CD8-positive, alpha-beta memory T cell (primary cell): Measurements from ENCODE around the gene CD68. TPM values are rescaled to one million over a fixed set of nuclear protein-coding genes. Genes with fewer than 3 reads are reported as not detected.
A peak's percentile ranks its signal among the peaks of the same experiment; 100 is the strongest.

Experiments used
- CTCF ChIA-PET: fragments of 350-600 bp; sonication (Branson Sonifier 250); formaldehyde crosslinking; loops from one replicate; lab custom pipeline; 2021; ENCODE audit warnings: antibody characterized with exemption; lab: Charles Lee
- POLR2A ChIA-PET: fragments of 350-600 bp; sonication (Branson Sonifier 250); formaldehyde crosslinking; loops from one replicate; lab custom pipeline; 2021; ENCODE audit warnings: antibody characterized with exemption; lab: Charles Lee
- DNase-seq, 5 donors: peaks; one replicate each; pipeline versions ENCODE4 v3.0.0 to v3.0.0-alpha.2; 2020 to 2022; ENCODE audit warnings: mixed read lengths in 1 of 5
- H3K27ac ChIP-seq: one replicate; pipeline ENCODE4 v1.7.0; 2013; ENCODE audit warnings: low read depth, mild to moderate bottlenecking, low read length, moderate library complexity
- H3K27me3 ChIP-seq: 2 replicates; pipeline ENCODE4 v1.7.0; 2013; ENCODE audit warnings: low read length, mild to moderate bottlenecking; ENCODE audit not compliant: insufficient read depth, poor library complexity, severe bottlenecking
- H3K36me3 ChIP-seq: 2 replicates; pipeline ENCODE4 v1.7.0; 2013; ENCODE audit warnings: mild to moderate bottlenecking, low read length, moderate library complexity; ENCODE audit not compliant: insufficient read depth
- H3K4me1 ChIP-seq: 2 replicates; pipeline ENCODE4 v1.7.0; 2013; ENCODE audit warnings: mild to moderate bottlenecking, low read length, moderate library complexity; ENCODE audit not compliant: insufficient read depth
- H3K4me3 ChIP-seq: 2 replicates; pipeline ENCODE4 v1.7.0; 2013; ENCODE audit warnings: mild to moderate bottlenecking, low read length
- H3K9me3 ChIP-seq: 2 replicates; pipeline ENCODE4 v1.7.0; 2013; ENCODE audit warnings: mild to moderate bottlenecking, low read length
- H3K27ac Mint-ChIP-seq, 8 donors: one replicate each; pipeline ENCODE4 v1.8.0; 2020 to 2021; ENCODE audit warnings: mixed read lengths in 8 of 8, mild to moderate bottlenecking in 6 of 8, inconsistent platforms in 3 of 8, moderate library complexity in 3 of 8
- H3K27me3 Mint-ChIP-seq, 2 donors: one replicate each; pipeline ENCODE4 v1.8.0; 2020 to 2021; ENCODE audit warnings: mixed read lengths in 2 of 2, mild to moderate bottlenecking in 1 of 2, moderate library complexity in 1 of 2
- H3K36me3 Mint-ChIP-seq, 3 donors: one replicate each; pipeline ENCODE4 v1.8.0; 2020 to 2021; ENCODE audit warnings: mixed read lengths in 3 of 3, inconsistent platforms in 1 of 3, mild to moderate bottlenecking in 1 of 3
- H3K4me1 Mint-ChIP-seq, 3 donors: one replicate each; pipeline ENCODE4 v1.8.0; 2020 to 2021; ENCODE audit warnings: mixed read lengths in 3 of 3, inconsistent platforms in 1 of 3, mild to moderate bottlenecking in 1 of 3
- H3K4me3 Mint-ChIP-seq, 7 donors: one replicate each; pipeline ENCODE4 v1.8.0; 2020 to 2021; ENCODE audit warnings: mixed read lengths in 7 of 7, mild to moderate bottlenecking in 6 of 7, moderate library complexity in 4 of 7, inconsistent platforms in 2 of 7
- H3K9me3 Mint-ChIP-seq, 5 donors: one replicate each; pipeline ENCODE4 v1.8.0; 2020 to 2022; ENCODE audit warnings: mixed read lengths in 5 of 5, mild to moderate bottlenecking in 3 of 5, moderate library complexity in 2 of 5, inconsistent platforms in 1 of 5
- polyA plus RNA-seq: library from polyadenylated mRNA; unstranded; fragments of 300-500 nt; fragmentation: Illumina TruSeq; gene quantifications from one replicate; pipeline ENCODE4 v1.2.3, GENCODE V29; 2021
- total RNA-seq, 2 experiments: library from RNA; stranded (reverse); gene quantifications; one replicate each; pipeline ENCODE4 v1.2.3, GENCODE V29; 2021

CD68 gene
- total and polyA plus RNA-seq, 3 experiments from 2014 or later, result 1.2 to 12.7 (median 11.1) TPM

DNA sequence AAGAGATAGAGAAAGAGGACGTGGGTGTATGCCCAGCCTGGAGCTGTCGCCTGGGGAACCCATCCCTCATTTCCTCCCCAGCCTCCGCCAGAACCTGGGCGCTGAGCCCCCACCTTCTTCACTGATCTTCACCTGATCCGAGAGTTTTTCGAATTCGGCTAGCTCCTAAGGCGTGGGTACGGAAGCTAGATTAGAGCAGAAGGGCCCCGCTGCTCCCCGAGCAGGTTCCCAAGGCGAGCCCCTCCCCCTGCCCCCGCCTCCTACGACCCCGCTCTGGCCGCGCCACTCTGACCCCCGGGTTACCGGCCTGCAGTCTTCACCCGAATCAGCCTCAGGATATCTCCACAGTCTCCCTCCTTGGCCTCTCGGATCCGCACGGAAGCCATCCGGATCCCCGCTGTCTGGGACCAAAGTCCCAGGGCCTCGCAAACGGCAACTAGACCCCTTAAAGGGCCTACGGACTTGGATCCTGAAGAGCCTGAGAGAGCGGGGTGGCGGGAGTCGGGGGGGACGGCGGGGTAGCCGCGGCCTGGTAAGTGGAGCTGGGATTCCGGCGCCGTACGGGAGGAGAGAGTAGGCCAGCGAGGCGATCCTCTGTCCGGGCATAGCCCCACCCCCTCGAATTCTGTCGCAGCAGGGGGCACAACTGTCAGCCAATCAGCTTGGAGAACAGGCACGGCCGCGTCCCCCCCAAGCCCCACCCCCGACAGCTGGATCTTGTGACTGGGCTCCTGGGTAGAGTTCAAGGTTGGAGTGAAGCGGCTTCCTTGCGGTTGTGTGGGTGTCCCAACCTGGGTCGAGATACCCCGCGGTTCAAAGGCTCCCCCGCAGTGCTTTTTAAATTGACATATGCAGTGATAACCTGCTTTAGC, 48.0 kb downstream of the CD68 start, which contains the start of gene SAT2:
TSS of gene SAT2 (minus strand) at position 572 of the 872 bp plus-strand sequence. CDS start at position 386, 186 bp downstream.
- H3K27me3 ChIP-seq, result no peaks in the 10 kb centered on the region
- peaks cover 0 to 7% (median 0%) of the 10 kb centered on the region in 3 donors for H3K36me3 Mint-ChIP-seq
- no peaks in the 10 kb centered on the region for H3K9me3 Mint-ChIP-seq
- no peaks in the 10 kb centered on the region for H3K36me3 ChIP-seq
- H3K4me1 Mint-ChIP-seq, result peaks cover 12 to 20% (median 13%) of the 10 kb centered on the region in 3 donors
- peaks cover 10% of the 10 kb centered on the region for H3K4me1 ChIP-seq
- CTCF ChIA-PET, result interaction anchor here (0.8 to 5.6 kb wide), 7 partner anchors 12 to 60 kb away, joined by 3 to 34 read pairs (median 3); partner anchors contain the start of genes ATP1B2, FXR2, TP53 and WRAP53
- POLR2A ChIA-PET, result interaction anchor here (0.6 to 2.9 kb wide), 13 partner anchors 13 to 711 kb away, joined by 3 to 42 read pairs (median 5); partner anchors contain the start of genes ATP1B2, FXR2, MPDU1 and POLR2A
- peak within 1 kb of the TSS; percentile 90 to 95 (median 93) for H3K4me3 Mint-ChIP-seq
- H3K4me3 ChIP-seq, result peak within 1 kb of the TSS; percentile 90
- H3K27me3 Mint-ChIP-seq, result no peaks in the 10 kb centered on the region
- peak; percentile 80 to 93 (median 82) for DNase-seq
- H3K27ac Mint-ChIP-seq, result peak within 1 kb of the TSS; percentile 70 to 97 (median 91)
- no peaks in the 10 kb centered on the region for H3K9me3 ChIP-seq
- H3K27ac ChIP-seq, result peak within 1 kb of the TSS; percentile 69

DNA sequence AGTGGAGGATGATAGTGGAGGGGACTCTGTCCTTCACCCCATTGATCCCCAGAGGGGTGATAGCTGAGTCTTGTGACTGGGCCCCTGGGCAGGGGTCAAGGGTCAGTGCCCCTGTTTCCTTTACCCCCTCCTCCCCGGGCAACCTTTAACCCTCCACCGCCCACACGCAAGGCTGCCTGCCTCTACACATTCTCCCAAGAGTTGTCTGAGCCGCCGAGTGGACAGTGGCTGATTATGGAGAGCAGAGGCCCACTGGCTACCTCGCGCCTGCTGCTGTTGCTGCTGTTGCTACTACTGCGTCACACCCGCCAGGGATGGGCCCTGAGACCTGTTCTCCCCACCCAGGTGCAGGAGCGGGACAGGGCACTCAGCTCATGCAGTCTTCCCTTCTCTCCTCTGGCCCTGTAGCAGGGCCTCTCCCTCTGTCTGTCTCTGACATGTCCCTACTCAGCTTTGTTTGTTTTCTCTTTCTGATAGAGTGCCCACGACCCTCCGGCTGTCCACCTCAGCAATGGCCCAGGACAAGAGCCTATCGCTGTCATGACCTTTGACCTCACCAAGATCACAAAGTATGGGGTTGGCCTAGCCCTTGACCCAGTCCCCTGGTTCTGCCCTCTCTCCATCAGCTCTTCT, 50.6 kb downstream of the CD68 start, which contains the start of gene SHBG:
TSS of gene SHBG (plus strand) at position 197 of the 633 bp plus-strand sequence. CDS start at position 235, 38 bp downstream.
- Histone ChIP-seq H3K36me3 (no peaks in the 10 kb centered on the region), H3K9me3 (no peaks in the 10 kb centered on the region), H3K27ac (no peak within 1 kb of the TSS), H3K4me1 (peaks cover 10% of the 10 kb centered on the region), H3K4me3 (no peak within 1 kb of the TSS), H3K27me3 (no peaks in the 10 kb centered on the region)
- H3K27ac Mint-ChIP-seq, result peak within 1 kb of the TSS in 4 of 8 donors; percentile 12 to 48 (median 30)
- peak within 1 kb of the TSS in 3 of 7 donors; percentile 26 to 47 (median 44) for H3K4me3 Mint-ChIP-seq
- H3K36me3 Mint-ChIP-seq, result peaks cover 0 to 7% (median 0%) of the 10 kb centered on the region in 3 donors
- H3K9me3 Mint-ChIP-seq, result no peaks in the 10 kb centered on the region
- no peaks in the 10 kb centered on the region for H3K27me3 Mint-ChIP-seq
- peaks cover 12 to 20% (median 13%) of the 10 kb centered on the region in 3 donors for H3K4me1 Mint-ChIP-seq
- no peak for DNase-seq
- ChIA-PET POLR2A (interaction anchor here (1.1 kb wide), 1 partner anchor 56 kb away, joined by 7 read pairs; no protein-coding TSS in a partner anchor), CTCF (interaction anchor here (0.9 to 5.0 kb wide), 2 partner anchors 42 to 58 kb away, joined by 3 to 33 read pairs; partner anchors contain the start of genes TP53 and WRAP53)

Other genes with a start within 250 kb of the CD68 start
- 100 to 1,000 TPM; 216 to 225 TPM for gene ACAP1, start 243.1 kb upstream of the CD68 start, total RNA-seq
- gene ACAP1, start 243.1 kb upstream of the CD68 start, polyA plus RNA-seq, result 274 TPM
- 1 to 10 TPM; 4.6 to 5.1 TPM for gene KCTD11, start 227.5 kb upstream of the CD68 start, total RNA-seq
- 1.9 TPM for gene KCTD11, start 227.5 kb upstream of the CD68 start, polyA plus RNA-seq
- gene TMEM95, start 224.5 kb upstream of the CD68 start, total RNA-seq, result not detected
- gene TMEM95, start 224.5 kb upstream of the CD68 start, polyA plus RNA-seq, result not detected
- 1 to 10 TPM; 4.4 to 5.8 TPM for gene TNK1, start 198.5 kb upstream of the CD68 start, total RNA-seq
- 3.1 TPM for gene TNK1, start 198.5 kb upstream of the CD68 start, polyA plus RNA-seq
- gene PLSCR3, start 185.1 kb upstream of the CD68 start, total RNA-seq, result 10 to 100 TPM; 79.1 to 81.6 TPM
- gene PLSCR3, start 185.1 kb upstream of the CD68 start, polyA plus RNA-seq, result 152 TPM
- 10 to 100 TPM; 45.4 to 51.4 TPM for gene TMEM256, start 175.5 kb upstream of the CD68 start, total RNA-seq
- 62.4 TPM for gene TMEM256, start 175.5 kb upstream of the CD68 start, polyA plus RNA-seq
- 1 to 10 TPM; 5.6 to 6.6 TPM for gene NLGN2, start 171.8 kb upstream of the CD68 start, total RNA-seq
- 0.06 TPM for gene NLGN2, start 171.8 kb upstream of the CD68 start, polyA plus RNA-seq
- not detected for gene SPEM1, start 159.3 kb upstream of the CD68 start, total RNA-seq
- gene SPEM1, start 159.3 kb upstream of the CD68 start, polyA plus RNA-seq, result not detected
- not detected for gene SPEM2, start 154.0 kb upstream of the CD68 start, total RNA-seq
- gene SPEM2, start 154.0 kb upstream of the CD68 start, polyA plus RNA-seq, result not detected
- not detected for gene SPEM3, start 150.8 kb upstream of the CD68 start, total RNA-seq
- not detected for gene SPEM3, start 150.8 kb upstream of the CD68 start, polyA plus RNA-seq
- gene TMEM102, start 144.2 kb upstream of the CD68 start, total RNA-seq, result 10 to 100 TPM; 11.1 to 11.9 TPM
- gene TMEM102, start 144.2 kb upstream of the CD68 start, polyA plus RNA-seq, result 23.3 TPM
- gene FGF11, start 140.1 kb upstream of the CD68 start, total RNA-seq, result 1 to 10 TPM in 1 of 2 experiments, under 1 TPM in 1; 0.85 to 1.1 TPM
- 0.12 TPM for gene FGF11, start 140.1 kb upstream of the CD68 start, polyA plus RNA-seq
- gene CHRNB1, start 134.6 kb upstream of the CD68 start, total RNA-seq, result 1 to 10 TPM; 6.0 to 6.3 TPM
- 24.7 TPM for gene CHRNB1, start 134.6 kb upstream of the CD68 start, polyA plus RNA-seq
- 10 to 100 TPM; 22.8 to 23.1 TPM for gene ZBTB4, start 100.0 kb upstream of the CD68 start, total RNA-seq
- 24.1 TPM for gene ZBTB4, start 100.0 kb upstream of the CD68 start, polyA plus RNA-seq
- not detected for gene SLC35G6, start 98.2 kb upstream of the CD68 start, total RNA-seq
- 0.12 TPM for gene SLC35G6, start 98.2 kb upstream of the CD68 start, polyA plus RNA-seq
- 100 to 1,000 TPM; 190 to 192 TPM for gene POLR2A, start 95.3 kb upstream of the CD68 start, total RNA-seq
- 69.6 TPM for gene POLR2A, start 95.3 kb upstream of the CD68 start, polyA plus RNA-seq
- 10 to 100 TPM; 18.6 to 22.5 TPM for gene TNFSF12, start 30.6 kb upstream of the CD68 start, total RNA-seq
- 60.8 TPM for gene TNFSF12, start 30.6 kb upstream of the CD68 start, polyA plus RNA-seq
- 1 to 10 TPM in 1 of 2 experiments, under 1 TPM in 1; 0.80 to 1.6 TPM for gene TNFSF13, start 20.9 kb upstream of the CD68 start, total RNA-seq
- not detected for gene TNFSF13, start 20.9 kb upstream of the CD68 start, polyA plus RNA-seq
- gene SENP3, start 17.7 kb upstream of the CD68 start, total RNA-seq, result 100 to 1,000 TPM; 111 to 121 TPM
- 12.0 TPM for gene SENP3, start 17.7 kb upstream of the CD68 start, polyA plus RNA-seq
- gene MPDU1, start 4.2 kb downstream of the CD68 start, total RNA-seq, result 100 to 1,000 TPM; 115 to 124 TPM
- gene MPDU1, start 4.2 kb downstream of the CD68 start, polyA plus RNA-seq, result 40.5 TPM
- under 1 TPM; 0.29 to 0.31 TPM for gene SOX15, start 10.5 kb downstream of the CD68 start, total RNA-seq
- gene SOX15, start 10.5 kb downstream of the CD68 start, polyA plus RNA-seq, result not detected
- 10 to 100 TPM; 45.7 to 45.9 TPM for gene FXR2, start 35.3 kb downstream of the CD68 start, total RNA-seq
- 20.4 TPM for gene FXR2, start 35.3 kb downstream of the CD68 start, polyA plus RNA-seq
- gene SAT2, start 48.2 kb downstream of the CD68 start, total RNA-seq, result 10 to 100 TPM; 18.4 to 21.6 TPM
- 37.0 TPM for gene SAT2, start 48.2 kb downstream of the CD68 start, polyA plus RNA-seq
- gene SHBG, start 50.5 kb downstream of the CD68 start, total RNA-seq, result not detected
- gene SHBG, start 50.5 kb downstream of the CD68 start, polyA plus RNA-seq, result not detected
- under 1 TPM; 0.40 to 0.53 TPM for gene ATP1B2, start 71.3 kb downstream of the CD68 start, total RNA-seq
- not detected for gene ATP1B2, start 71.3 kb downstream of the CD68 start, polyA plus RNA-seq
- gene TP53, start 107.9 kb downstream of the CD68 start, total RNA-seq, result 100 to 1,000 TPM; 150 to 151 TPM
- 33.5 TPM for gene TP53, start 107.9 kb downstream of the CD68 start, polyA plus RNA-seq
- gene WRAP53, start 108.8 kb downstream of the CD68 start, total RNA-seq, result 10 to 100 TPM; 29.1 to 31.3 TPM
- 16.6 TPM for gene WRAP53, start 108.8 kb downstream of the CD68 start, polyA plus RNA-seq
- not detected for gene EFNB3, start 125.6 kb downstream of the CD68 start, total RNA-seq
- not detected for gene EFNB3, start 125.6 kb downstream of the CD68 start, polyA plus RNA-seq
- not detected for gene DNAH2, start 138.1 kb downstream of the CD68 start, total RNA-seq
- not detected for gene DNAH2, start 138.1 kb downstream of the CD68 start, polyA plus RNA-seq